H1 (cell line): ENCODE measurements around the gene BAX. TPM values are rescaled to one million over a fixed set of nuclear protein-coding genes. Genes with fewer than 3 reads are reported as not detected.
A peak's percentile ranks its signal among the peaks of the same experiment; 100 is the strongest.

Experiments used
- SIN3A ChIP-seq, 2 experiments: IDR thresholded peaks in 1 of 2; conservative IDR thresholded peaks in 1 of 2; 2 replicates each; pipeline ENCODE4 v1.6.1; 2011 to 2012; ENCODE audit warnings: low read length in 2 of 2, improper control_type of control experiment in 1 of 2, low read depth in 1 of 2, mild to moderate bottlenecking in 1 of 2
- polyA plus RNA-seq, 7 experiments: library from polyadenylated mRNA; depleted of rRNA in 3 of 7; stranded (reverse) in 5 of 7; unstranded in 2 of 7; fragments of >200 nt in 5 of 7; fragments of 200-250 nt in 2 of 7; gene quantifications; 1 replicate in 5 of 7; 2 replicates in 1 of 7; 4 replicates in 1 of 7; pipeline versions ENCODE4 v1.2.1 to v1.2.3, GENCODE V29; 2011 to 2013; ENCODE audit warnings: missing spikeins in 2 of 7, mixed read lengths in 2 of 7
- total RNA-seq: library from RNA; stranded (reverse); fragmentation: NEBNext Ultra II Directional; extraction: Animal tissue kit (Norgen Biotek cat#: 25700); gene quantifications from 2 replicates; pipeline ENCODE4 v1.2.1, GENCODE V29; 2021

The BAX gene
- total and polyA plus RNA-seq, 2 of the 8 experiments (the other 6 are each of a cell fraction or from before 2014, with no cell fraction given) = 257 to 346 TPM

DNA sequence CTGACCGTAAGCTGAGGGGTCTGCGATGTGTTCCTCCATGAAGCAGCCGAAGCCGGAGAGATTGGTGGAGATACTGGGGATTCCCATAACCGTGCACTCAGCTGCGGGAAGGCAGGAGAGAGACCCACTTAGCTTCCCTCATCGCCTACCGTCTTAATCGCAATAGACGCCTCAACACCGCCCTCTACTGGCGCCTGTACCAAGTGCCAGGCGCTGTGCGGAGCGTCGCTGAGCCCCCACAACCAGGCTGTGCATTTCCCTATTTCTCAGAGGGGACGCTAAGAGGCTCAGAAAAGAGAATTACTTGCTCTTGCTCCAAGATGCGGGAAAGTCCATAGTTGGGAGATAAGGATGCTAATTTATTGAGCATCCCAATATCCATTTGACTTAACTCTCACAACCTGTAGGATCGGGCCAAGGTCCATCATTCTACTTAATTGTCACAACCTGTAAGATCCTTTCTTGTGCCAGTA is 16.3 kb downstream of the BAX start (continued):
- 0 out of 4 replicates have a peak, but pooled peaks of 1 of the 2 experiments have one; percentile 56 for TF ChIP-seq SIN3A (conservative IDR thresholded peaks at IDR 0.05 in 1 of 2, IDR thresholded peaks at IDR 0.05 in 1 of 2; ENCODE audit: low read depth in 1 of 2, low read length in 2 of 2)
